Endometrial microvascular endothelial cells (primary cell): ENCODE data around the gene C12orf57. TPM values are rescaled to one million over a fixed set of nuclear protein-coding genes. Genes with fewer than 3 reads are reported as not detected.

Experiments
- in situ Hi-C: cut with HindIII; loops from 2 replicates; pipeline ENCODE4 v1.10.0; 2017; ENCODE audit warnings: low sequenced_read_pairs, low pct_unique_long_range_greater_than_20kb; ENCODE audit errors: inconsistent ontology term
- total RNA-seq: library from RNA; depleted of rRNA; stranded (reverse); fragments of >200 nt; gene quantifications from one replicate; pipeline ENCODE4 v1.2.3, GENCODE V29; 2015; ENCODE audit errors: inconsistent ontology term

C12orf57 gene
- total RNA-seq, 1 donor from 2014 or later, result 127 TPM

DNA sequence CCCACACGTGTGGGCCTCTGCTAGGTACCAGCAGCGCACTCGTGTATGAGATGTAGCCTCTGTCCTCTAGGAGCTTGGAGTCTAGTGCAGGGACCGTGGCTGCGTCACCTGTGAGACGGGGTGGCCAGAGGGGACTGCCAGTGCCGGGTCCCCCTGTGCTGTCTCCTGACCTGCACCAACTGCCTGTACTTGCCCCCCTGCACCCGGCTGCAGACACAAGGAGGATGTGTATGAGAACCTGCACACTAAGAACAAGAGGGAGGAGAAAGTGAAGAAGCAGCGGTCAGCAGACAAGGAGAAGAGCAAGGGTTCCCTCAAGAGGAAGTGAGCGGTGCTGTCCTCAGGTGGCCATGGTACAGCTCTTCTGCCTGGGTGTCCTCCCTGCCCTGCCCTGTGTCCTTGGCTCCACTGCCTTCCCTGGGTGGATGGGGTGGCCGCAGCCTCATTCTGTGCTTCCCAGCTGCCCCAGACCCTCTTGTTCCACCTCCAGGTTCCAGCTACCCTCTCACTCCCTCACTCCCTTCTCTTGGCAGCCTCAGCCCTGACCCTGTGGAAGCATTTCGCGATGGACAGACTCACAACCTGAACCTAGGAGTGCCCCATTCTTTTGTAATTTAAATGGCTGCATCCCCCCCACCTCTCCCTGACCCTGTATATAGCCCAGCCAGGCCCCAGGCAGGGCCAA, 16.9 kb downstream of the C12orf57 start:
- in situ Hi-C loops, result no loop called here

GRCh38 chr12:6961278-6961694, 17.5 kb downstream of the C12orf57 start:
- in situ Hi-C loops, result no loop called here

DNA sequence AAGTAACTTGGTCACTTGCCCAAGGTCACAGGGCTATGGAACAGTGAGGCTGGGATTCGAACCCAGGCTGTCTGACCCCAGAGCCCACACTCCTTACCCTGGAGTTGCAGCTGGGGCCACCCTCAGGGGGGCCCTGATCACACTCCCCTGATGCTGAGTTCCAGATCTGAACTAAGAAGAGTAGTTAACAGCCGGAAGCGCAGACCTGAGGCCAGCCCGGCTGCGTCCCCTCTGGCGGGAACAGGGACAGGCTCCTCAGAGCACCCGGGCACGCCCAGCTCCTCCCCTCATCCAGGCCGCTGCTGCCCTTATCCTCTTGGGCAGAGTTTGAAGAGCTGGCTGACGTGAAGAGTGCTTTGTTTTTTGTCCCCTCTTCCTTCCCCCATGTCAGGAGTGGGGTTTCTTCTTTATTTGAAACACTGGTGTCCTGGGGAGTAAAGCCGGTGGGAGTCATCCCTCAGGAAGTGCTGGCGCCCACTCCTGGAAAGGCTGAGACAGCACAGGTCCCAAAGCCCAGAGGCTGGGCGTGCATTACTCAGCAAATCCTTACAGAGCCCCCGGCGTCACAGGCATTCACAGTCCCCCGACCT, 18.0 kb downstream of the C12orf57 start:
- in situ Hi-C loops, result no loop called here

- in situ Hi-C loops, result no loop called here
These were observed 18.6 kb downstream of the C12orf57 start for GRCh38 chr12:6962285-6963015.

- in situ Hi-C loops, result no loop called here
These were observed 19.4 kb downstream of the C12orf57 start for GRCh38 chr12:6963016-6963731.

DNA sequence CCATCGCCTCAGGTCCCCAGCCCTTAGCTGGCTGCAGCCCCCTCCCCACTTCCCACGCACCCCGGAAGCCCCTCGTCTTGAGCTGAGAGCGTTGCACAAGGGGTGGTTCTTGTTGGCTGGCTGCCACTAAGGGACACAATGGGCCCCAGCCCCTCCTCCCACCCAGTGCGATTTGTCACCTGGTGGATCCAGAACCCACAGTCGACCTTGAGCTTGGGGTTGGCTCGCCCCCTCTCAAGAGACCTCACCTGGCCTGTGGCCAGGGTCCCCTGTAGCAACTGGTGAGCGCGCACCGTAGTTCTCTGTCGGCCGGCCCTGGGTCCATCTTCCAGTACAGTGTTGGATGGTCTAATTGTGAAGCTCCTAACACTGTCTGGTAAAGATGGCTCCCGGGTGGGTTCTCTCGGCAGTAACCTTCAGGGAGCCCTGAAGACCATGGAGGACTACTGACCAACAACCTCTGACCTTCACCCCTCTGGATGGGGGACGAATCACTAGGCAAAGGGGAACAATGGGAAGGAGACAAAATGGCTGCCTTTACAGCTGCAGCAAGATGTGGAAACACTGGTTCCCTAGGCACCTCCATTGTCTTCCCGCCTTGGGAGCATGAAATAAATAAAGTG, 20.1 kb downstream of the C12orf57 start:
- in situ Hi-C loops, result no loop called here

DNA sequence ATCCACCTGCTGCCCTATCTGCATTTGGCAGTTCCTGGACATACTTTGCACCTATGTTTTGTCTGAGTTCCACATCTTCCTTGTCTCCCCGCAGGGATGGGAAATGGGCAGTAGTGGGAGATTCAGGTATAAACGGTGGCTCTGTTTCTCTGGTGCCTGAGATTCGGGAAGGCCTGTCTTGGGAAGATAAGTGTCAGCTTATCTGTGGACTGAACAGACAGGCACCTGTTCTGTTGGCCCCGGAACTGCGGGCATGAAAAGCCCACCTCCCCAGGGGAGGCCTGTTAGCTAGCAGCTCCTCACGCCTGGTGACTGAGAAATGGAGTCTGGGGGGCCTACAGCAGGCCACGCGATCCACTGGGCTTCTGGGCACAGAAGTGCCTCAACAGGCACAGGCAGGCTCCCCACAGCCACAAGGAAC, 20.8 kb downstream of the C12orf57 start:
- in situ Hi-C loops, result no loop called here

GRCh38 chr12:6965026-6965661, 21.3 kb downstream of the C12orf57 start:
- in situ Hi-C loops, result no loop called here

GRCh38 chr12:6965714-6966113, 21.9 kb downstream of the C12orf57 start:
- in situ Hi-C loops, result no loop called here

- in situ Hi-C loops, result no loop called here
These were observed 22.5 kb downstream of the C12orf57 start for GRCh38 chr12:6966351-6966750.

- in situ Hi-C loops, result no loop called here
These were observed 23.9 kb downstream of the C12orf57 start for GRCh38 chr12:6967651-6968100.

- in situ Hi-C loops, result no loop called here
These were observed 24.6 kb downstream of the C12orf57 start for GRCh38 chr12:6968426-6968825.

DNA sequence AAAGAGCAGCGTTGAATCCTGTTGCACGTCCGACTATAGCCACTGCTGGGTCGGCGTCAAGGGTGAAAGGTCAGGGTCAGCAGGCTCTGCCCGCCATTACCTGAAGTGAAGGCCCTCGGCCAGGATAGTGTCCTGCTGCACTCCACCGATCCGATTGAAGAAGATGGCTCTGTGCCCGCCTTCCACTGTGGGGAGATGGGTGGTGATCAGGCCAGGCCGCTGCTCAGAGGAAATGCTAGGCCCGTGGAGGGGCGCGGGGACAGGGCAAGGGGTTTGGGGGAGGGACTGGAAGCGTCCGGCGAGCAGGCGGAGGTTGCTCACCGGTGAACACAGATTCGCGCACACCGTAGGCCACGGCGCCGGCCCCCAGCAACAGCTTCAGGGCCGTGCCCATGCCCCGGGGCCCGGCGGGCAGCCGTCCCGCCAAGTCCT, 26.3 kb downstream of the C12orf57 start:
- in situ Hi-C loops, result no loop called here

- in situ Hi-C loops, result no loop called here
These were observed 30.4 kb downstream of the C12orf57 start for GRCh38 chr12:6974180-6974579.

DNA sequence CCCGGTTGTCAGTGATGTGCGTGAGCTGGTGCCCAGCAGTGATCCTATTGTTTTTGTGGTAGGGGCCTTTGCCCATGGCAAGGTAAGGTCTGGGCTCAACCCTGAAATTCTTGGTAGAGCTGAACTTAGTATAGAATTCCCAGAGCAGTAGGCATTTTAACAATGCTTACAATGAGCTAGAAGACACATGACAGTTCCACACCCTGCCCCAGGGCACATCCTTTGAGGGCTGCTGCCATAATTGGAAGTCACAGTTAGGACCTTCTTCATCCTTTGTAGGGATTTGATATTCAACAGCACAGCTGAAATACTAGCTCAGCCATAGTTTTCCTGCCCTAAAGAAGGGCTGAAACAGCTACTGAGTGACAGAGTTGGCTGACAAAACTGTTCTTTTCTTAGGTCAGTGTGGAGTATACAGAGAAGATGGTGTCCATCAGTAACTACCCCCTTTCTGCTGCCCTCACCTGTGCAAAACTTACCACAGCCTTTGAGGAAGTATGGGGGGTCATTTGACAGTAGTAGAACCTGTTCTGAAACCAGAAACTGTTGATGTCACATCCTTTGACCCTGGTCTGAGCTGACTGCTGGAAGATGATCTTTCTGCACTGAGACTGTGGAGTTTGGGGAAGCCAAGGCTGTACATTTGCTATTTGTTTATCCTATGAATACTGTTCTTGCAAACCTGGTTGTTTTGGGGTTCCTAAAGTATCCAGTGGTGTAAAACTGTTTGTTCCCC, 31.6 kb downstream of the C12orf57 start:
- in situ Hi-C loops, result no loop called here

- in situ Hi-C loops, result no loop called here
These were observed 33.8 kb downstream of the C12orf57 start for GRCh38 chr12:6977653-6978052.

DNA sequence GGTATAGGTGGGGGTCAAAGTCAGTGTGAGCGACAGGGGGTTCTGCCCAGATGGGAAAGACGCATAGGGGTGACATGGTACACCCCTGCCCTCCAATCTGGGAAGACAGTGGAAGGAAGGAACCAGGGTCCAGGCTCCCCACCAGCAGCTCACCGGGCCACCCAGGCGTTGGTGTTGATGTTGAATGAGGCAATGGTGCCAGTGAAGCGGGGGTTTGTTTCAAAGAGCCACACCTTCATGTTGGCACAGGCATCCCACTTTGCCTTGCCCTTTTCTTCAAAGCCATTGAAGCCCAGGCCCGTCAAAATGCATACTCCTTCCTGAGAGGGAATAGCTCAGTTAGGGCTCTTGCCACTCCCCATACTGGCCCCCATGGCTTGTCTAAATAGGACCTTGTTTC, 34.4 kb downstream of the C12orf57 start:
- in situ Hi-C loops, result no loop called here

GRCh38 chr12:6978611-6979011, 34.8 kb downstream of the C12orf57 start:
- in situ Hi-C loops, result no loop called here
